HepG2 (cell line): ENCODE measurements around the gene CACNA1G.

ENCODE experiments used
- KAT7 ChIP-seq: IDR thresholded peaks from 2 replicates; pipeline ENCODE4 v1.6.1; 2018; ENCODE audit warnings: borderline replicate concordance, missing compliant biosample characterization
- MAFK ChIP-seq, 2 experiments: IDR thresholded peaks in 1 of 2; conservative IDR thresholded peaks in 1 of 2; 2 replicates each; pipeline ENCODE4 v1.6.1; 2011; ENCODE audit warnings: improper control_type of control experiment in 2 of 2, low read length in 2 of 2
- MTF1 ChIP-seq: sonication (generic); formaldehyde crosslinking; IDR thresholded peaks from 2 replicates; pipeline ENCODE4 v1.5.0; 2020; ENCODE audit warnings: missing genetic modification reagents
- ZNF180 ChIP-seq: sonication (generic); formaldehyde crosslinking; IDR thresholded peaks from 2 replicates; pipeline ENCODE4 v1.4.0; 2020; ENCODE audit warnings: low read depth, missing genetic modification reagents, borderline replicate concordance
- ZNF207 ChIP-seq: fragments of 450-650 bp; IDR thresholded peaks from 2 replicates; pipeline ENCODE4 v1.6.1; 2016; ENCODE audit warnings: antibody characterized with exemption, borderline replicate concordance
- ZNF615 ChIP-seq: sonication (generic); formaldehyde crosslinking; IDR thresholded peaks from 2 replicates; pipeline ENCODE4 v1.5.0; 2020; ENCODE audit warnings: mild to moderate bottlenecking, missing genetic modification reagents, borderline replicate concordance

DNA sequence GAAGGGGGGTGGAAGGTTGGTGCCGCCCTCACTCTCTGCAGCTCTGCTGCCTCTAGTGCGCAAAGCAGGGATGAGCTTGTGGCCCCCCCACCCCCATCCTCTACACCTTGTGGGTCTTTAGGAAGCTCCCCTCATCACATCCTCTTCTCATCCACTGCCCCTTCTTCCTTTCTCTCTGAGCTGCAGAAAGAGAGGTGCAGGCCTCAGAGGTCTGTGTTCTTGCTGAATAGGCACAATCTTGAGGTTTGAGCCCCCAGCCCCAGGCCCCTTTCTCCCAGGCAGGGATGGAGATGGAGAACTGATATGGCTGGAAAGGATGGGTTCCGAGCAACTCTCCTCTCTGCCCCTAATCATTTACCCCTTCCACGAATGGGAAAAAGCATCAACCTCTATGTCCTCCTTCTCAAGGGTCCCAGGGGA lies 2.6 kb downstream of the CACNA1G start:
- no peak for TF ChIP-seq ZNF615
- no peak for TF ChIP-seq ZNF207
- no peak for TF ChIP-seq ZNF180
- peak; percentile 69 to 70 for TF ChIP-seq MAFK (conservative IDR thresholded peaks at IDR 0.05 in 1 of 2, IDR thresholded peaks at IDR 0.05 in 1 of 2; ENCODE audit: low read length in 2 of 2)
- TF ChIP-seq KAT7 (CRISPR knock-in tag), result no peak
- no peak for TF ChIP-seq MTF1 (CRISPR knock-in tag)
